Body of pancreas (tissue), 4 donors: ENCODE measurements around the gene GRAMD4. TPM values are rescaled to one million over a fixed set of nuclear protein-coding genes. Genes with fewer than 3 reads are reported as not detected.

Experiments used
- ATAC-seq: fragments of 150-250 bp; one replicate; pipeline ENCODE4 v1.9.1; 2016
- DNase-seq, 4 donors: peaks; one replicate each; pipeline ENCODE4 v3.0.0-alpha.2; 2019
- H3K27ac ChIP-seq, 4 donors: fragments of 200-600 bp; sonication (generic); 1 replicate in 3 of 4; 2 replicates in 1 of 4; pipeline versions ENCODE4 v1.5.1 to v1.6.1; 2016 to 2019; ENCODE audit warnings: mild to moderate bottlenecking in 1 of 4, mixed read lengths in 1 of 4, moderate library complexity in 1 of 4
- H3K27me3 ChIP-seq, 2 donors: fragments of 200-600 bp; sonication (generic); one replicate each; pipeline ENCODE4 v1.6.0; 2016; ENCODE audit warnings: mild to moderate bottlenecking in 1 of 2
- H3K36me3 ChIP-seq, 2 donors: fragments of 200-600 bp; sonication (generic); replicated peaks in 1 of 2; 2 replicates each; pipeline ENCODE4 v1.5.1; 2016; ENCODE audit warnings: low read depth in 2 of 2; ENCODE audit not compliant: insufficient read depth in 1 of 2
- H3K4me1 ChIP-seq: fragments of 200-600 bp; sonication (generic); one replicate; pipeline ENCODE4 v1.6.0; 2016
- H3K4me3 ChIP-seq, 2 donors: fragments of 200-600 bp; sonication (generic); 1 replicate in 1 of 2; 2 replicates in 1 of 2; pipeline ENCODE4 v1.5.1; 2016 to 2019
- H3K9me3 ChIP-seq, 3 donors: fragments of 200-600 bp; sonication (generic); 1 replicate in 2 of 3; 2 replicates in 1 of 3; pipeline ENCODE4 v1.5.1; 2016
- CTCF ChIP-seq, 7 experiments: fragments of 450-650 bp in 4 of 7; fragments of 200-600 bp in 3 of 7; sonication (generic) in 3 of 7; IDR thresholded peaks; one replicate each; pipeline ENCODE4 v1.5.1; 2016 to 2019; ENCODE audit warnings: antibody characterized with exemption in 7 of 7
- POLR2A ChIP-seq, 3 donors: fragments of 450-650 bp; IDR thresholded peaks; one replicate each; pipeline ENCODE4 v1.6.1; 2016; ENCODE audit warnings: antibody characterized with exemption in 3 of 3, mild to moderate bottlenecking in 2 of 3
- WGBS, 2 donors: methylation state at CpG; one replicate each; pipeline ENCODE4 v1.1.5; 2017; 5-methylcytosine and 5-hydroxymethylcytosine counted together
- intact Hi-C: fragments of 100-400 bp; cut with DNase I; formaldehyde crosslinking; loops from one replicate; pipeline ENCODE4 v1.15.1; 2023
- total RNA-seq, 2 donors: library from RNA; depleted of rRNA; stranded (reverse); fragments of >200 nt; gene quantifications; one replicate each; pipeline ENCODE4 v1.1.0, GENCODE V29; 2016

GRAMD4 gene
- total RNA-seq, 2 donors from 2014 or later = 29.3 to 62.3 TPM

- TF ChIP-seq POLR2A (IDR thresholded peaks at IDR 0.05) = no peak
- Histone ChIP-seq H3K4me1 (peaks cover 20% of the 10 kb centered on the region), H3K4me3 (no peak overlapping the region)
These were observed 88.7 kb downstream of the GRAMD4 start for GRCh38 chr22:46708766-46709330.

GRCh38 chr22:46710806-46711205 is 90.6 kb downstream of the GRAMD4 start:
- no peaks in the 10 kb centered on the region for H3K27me3 ChIP-seq
- WGBS, 2 donors = 92 to 93% methylated on average over 11 of the region's 11 CpGs
- no peak for ATAC-seq
- peaks cover 25% of the 10 kb centered on the region for H3K4me1 ChIP-seq
- peaks cover 0 to 24% of the 10 kb centered on the region in 2 donors for H3K36me3 ChIP-seq
- no peaks in the 10 kb centered on the region for H3K9me3 ChIP-seq
- no peak for TF ChIP-seq POLR2A (IDR thresholded peaks at IDR 0.05)
- TF ChIP-seq CTCF (IDR thresholded peaks at IDR 0.05) = no peak
- H3K4me3 ChIP-seq = no peak overlapping the region
- H3K27ac ChIP-seq = no peak overlapping the region
- no peak for DNase-seq
- intact Hi-C loops = no loop called here

More at GRCh38 chr22:46708766-46709330, 88.7 kb downstream of the GRAMD4 start:
- 95 to 96% methylated on average over 9 to 17 of the region's 17 CpGs for WGBS, 2 donors
- DNase-seq (no peak), ATAC-seq (no peak)
- intact Hi-C loops = no loop called here
- H3K27me3 ChIP-seq = no peaks in the 10 kb centered on the region
- peaks cover 0 to 24% of the 10 kb centered on the region in 2 donors for H3K36me3 ChIP-seq
- H3K9me3 ChIP-seq = no peaks in the 10 kb centered on the region
- no peak overlapping the region for H3K27ac ChIP-seq

GRCh38 chr22:46712288-46712687 is 92.1 kb downstream of the GRAMD4 start:
- no peak overlapping the region for H3K4me3 ChIP-seq
- no peaks in the 10 kb centered on the region for H3K9me3 ChIP-seq
- ATAC-seq = no peak
- peaks cover 25% of the 10 kb centered on the region for H3K4me1 ChIP-seq
- intact Hi-C loops = no loop called here
- DNase-seq = no peak
- TF ChIP-seq CTCF (IDR thresholded peaks at IDR 0.05) (no peak), POLR2A (IDR thresholded peaks at IDR 0.05) (no peak)
- H3K27me3 ChIP-seq = no peaks in the 10 kb centered on the region
- WGBS, 2 donors = 92 to 95% methylated on average over 8 of the region's 8 CpGs
- H3K36me3 ChIP-seq = peaks cover 0 to 24% of the 10 kb centered on the region in 2 donors
- no peak overlapping the region for H3K27ac ChIP-seq

- H3K36me3 ChIP-seq = peaks cover 0 to 16% of the 10 kb centered on the region in 2 donors
- DNase-seq (no peak), ATAC-seq (no peak)
- TF ChIP-seq CTCF (IDR thresholded peaks at IDR 0.05) (no peak), POLR2A (IDR thresholded peaks at IDR 0.05) (no peak)
- H3K4me1 ChIP-seq = peaks cover 11% of the 10 kb centered on the region
- 22 to 33% methylated on average over 4 of the region's 4 CpGs for WGBS, 2 donors
- H3K9me3 ChIP-seq = no peaks in the 10 kb centered on the region
- H3K4me3 ChIP-seq = no peak overlapping the region
- no peaks in the 10 kb centered on the region for H3K27me3 ChIP-seq
- intact Hi-C loops = no loop called here
- H3K27ac ChIP-seq = peak overlapping the region in 1 of 4 donors; percentile 34
These were observed 94.4 kb downstream of the GRAMD4 start for GRCh38 chr22:46714550-46714949.

GRCh38 chr22:46719921-46720320 is 99.7 kb downstream of the GRAMD4 start:
- Histone ChIP-seq H3K27ac (no peak overlapping the region), H3K9me3 (no peaks in the 10 kb centered on the region), H3K4me1 (peaks cover 2% of the 10 kb centered on the region), H3K36me3 (peaks cover 6% of the 10 kb centered on the region in 2 donors), H3K4me3 (no peak overlapping the region), H3K27me3 (no peaks in the 10 kb centered on the region)
- DNase-seq = no peak
- no peak for TF ChIP-seq POLR2A (IDR thresholded peaks at IDR 0.05)
- TF ChIP-seq CTCF (IDR thresholded peaks at IDR 0.05) = no peak
- 91 to 92% methylated on average over 11 of the region's 11 CpGs for WGBS, 2 donors
- ATAC-seq = no peak
- intact Hi-C loops = no loop called here
